Stomach (tissue), 9 donors: ENCODE data around the gene FBXL7. TPM values are rescaled to one million over a fixed set of nuclear protein-coding genes. Genes with fewer than 3 reads are reported as not detected.

Experiments
- DNase-seq, 2 donors: peaks; one replicate each; pipeline versions ENCODE4 v3.0.0 to v3.0.0-alpha.2; 2013 to 2019
- H3K27ac ChIP-seq, 5 donors: fragments of 200-600 bp in 4 of 5; sonication (generic) in 4 of 5; one replicate each; pipeline ENCODE4 v1.5.1; 2013 to 2019; ENCODE audit warnings: mild to moderate bottlenecking in 1 of 5, moderate library complexity in 1 of 5
- H3K27me3 ChIP-seq, 3 donors: fragments of 200-600 bp; sonication (generic); one replicate each; pipeline ENCODE4 v1.5.1; 2017 to 2019; ENCODE audit warnings: mixed run types in 1 of 3
- H3K36me3 ChIP-seq, 4 donors: fragments of 200-600 bp; sonication (generic); 1 replicate in 3 of 4; 2 replicates in 1 of 4; pipeline ENCODE4 v1.5.1; 2016 to 2019
- H3K4me1 ChIP-seq, 4 donors: fragments of 200-600 bp; sonication (generic); one replicate each; pipeline ENCODE4 v1.5.1; 2016 to 2019
- H3K4me3 ChIP-seq, 4 donors: fragments of 200-600 bp; sonication (generic) in 3 of 4; one replicate each; pipeline ENCODE4 v1.5.1; 2016 to 2019; ENCODE audit warnings: mild to moderate bottlenecking in 1 of 4
- H3K9me3 ChIP-seq, 4 donors: fragments of 200-600 bp; sonication (generic); one replicate each; pipeline ENCODE4 v1.5.1; 2016 to 2019
- CTCF ChIP-seq, 7 experiments: fragments of 450-650 bp in 4 of 7; fragments of 200-600 bp in 3 of 7; sonication (generic) in 3 of 7; IDR thresholded peaks; one replicate each; pipeline ENCODE4 v1.5.1; 2016 to 2019; ENCODE audit warnings: antibody characterized with exemption in 7 of 7, control low read depth in 2 of 7, mild to moderate bottlenecking in 1 of 7
- EP300 ChIP-seq: sonication (generic); formaldehyde crosslinking; IDR thresholded peaks from one replicate; pipeline ENCODE4 v1.6.1; 2017; ENCODE audit warnings: antibody characterized with exemption
- POLR2A ChIP-seq, 4 donors: fragments of 450-650 bp; IDR thresholded peaks; one replicate each; pipeline ENCODE4 v1.6.1; 2016; ENCODE audit warnings: antibody characterized with exemption in 4 of 4, control low read depth in 2 of 4, mild to moderate bottlenecking in 1 of 4, moderate library complexity in 1 of 4
- POLR2AphosphoS5 ChIP-seq, 3 donors: sonication (generic); formaldehyde crosslinking; IDR thresholded peaks; one replicate each; pipeline ENCODE4 v1.6.1; 2016; ENCODE audit warnings: antibody characterized with exemption in 3 of 3
- WGBS, 5 donors: extraction: QIAGEN DNeasy Blood & Tissue Kit in 3 of 5; methylation state at CpG; one replicate each; pipeline versions ENCODE4 v1.1.5 to v1.1.7; 2013 to 2018; 5-methylcytosine and 5-hydroxymethylcytosine counted together
- intact Hi-C: fragments of 100-400 bp; cut with DNase I; formaldehyde crosslinking; loops from one replicate; pipeline ENCODE4 v1.15.1; 2023; ENCODE audit warnings: low total_unique reads
- polyA plus RNA-seq, 3 donors: library from polyadenylated mRNA; stranded (reverse); fragments of 200-250 nt; gene quantifications; one replicate each; pipeline ENCODE4 v1.2.3, GENCODE V29; 2013
- total RNA-seq, 5 donors: library from RNA; depleted of rRNA; stranded (reverse); fragments of >200 nt; gene quantifications; one replicate each; pipeline versions ENCODE4 v1.1.0 to v1.2.3, GENCODE V29; 2014 to 2016
- donor health status: healthy with polysubstance abuse.
- donor health status: Bipolar disorder and iron deficiency.
- donor health status: healthy.

FBXL7 gene
- total and polyA plus RNA-seq, 8 donors: 3.6 to 17.1 (median 6.8) TPM

GRCh38 chr5:15510092-15510491 lies 10.1 kb downstream of the FBXL7 start:
- no peak for DNase-seq
- Histone ChIP-seq H3K4me1 (peaks cover 0 to 19% (median 2%) of the 10 kb centered on the region in 4 donors), H3K36me3 (no peaks in the 10 kb centered on the region), H3K4me3 (no peak overlapping the region), H3K9me3 (no peaks in the 10 kb centered on the region), H3K27ac (no peak overlapping the region), H3K27me3 (no peaks in the 10 kb centered on the region)
- WGBS, 5 donors: 76 to 89% (median 82%) methylated on average over 1 of the region's 1 CpG
- intact Hi-C loops: no loop called here
- TF ChIP-seq EP300 (no peak), CTCF (IDR thresholded peaks at IDR 0.05) (no peak), POLR2A (IDR thresholded peaks at IDR 0.05) (no peak), POLR2AphosphoS5 (IDR thresholded peaks at IDR 0.05) (no peak)

GRCh38 chr5:15510831-15511230 lies 10.9 kb downstream of the FBXL7 start:
- WGBS, 5 donors: 44 to 82% (median 55%) methylated on average over 3 of the region's 3 CpGs
- DNase-seq: no peak
- peaks cover 0 to 21% (median 4%) of the 10 kb centered on the region in 4 donors for H3K4me1 ChIP-seq
- intact Hi-C loops: no loop called here
- no peaks in the 10 kb centered on the region for H3K9me3 ChIP-seq
- no peak overlapping the region for H3K27ac ChIP-seq
- H3K27me3 ChIP-seq: no peaks in the 10 kb centered on the region
- no peaks in the 10 kb centered on the region for H3K36me3 ChIP-seq
- H3K4me3 ChIP-seq: no peak overlapping the region
- TF ChIP-seq CTCF (IDR thresholded peaks at IDR 0.05): no peak
- no peak for TF ChIP-seq POLR2A (IDR thresholded peaks at IDR 0.05)
- TF ChIP-seq EP300: no peak
- TF ChIP-seq POLR2AphosphoS5 (IDR thresholded peaks at IDR 0.05): no peak

- Histone ChIP-seq H3K27me3 (no peaks in the 10 kb centered on the region), H3K4me1 (peaks cover 0 to 15% (median 4%) of the 10 kb centered on the region in 4 donors), H3K4me3 (no peak overlapping the region), H3K27ac (no peak overlapping the region), H3K36me3 (no peaks in the 10 kb centered on the region), H3K9me3 (no peaks in the 10 kb centered on the region)
- WGBS, 5 donors: 66 to 81% (median 70%) methylated on average over 2 of the region's 2 CpGs
- no peak for DNase-seq
- TF ChIP-seq POLR2AphosphoS5 (IDR thresholded peaks at IDR 0.05) (no peak), CTCF (IDR thresholded peaks at IDR 0.05) (no peak), EP300 (no peak), POLR2A (IDR thresholded peaks at IDR 0.05) (no peak)
- intact Hi-C loops: no loop called here
Measured at GRCh38 chr5:15513431-15513830, 13.5 kb downstream of the FBXL7 start.

- H3K9me3 ChIP-seq: no peaks in the 10 kb centered on the region
- TF ChIP-seq POLR2AphosphoS5 (IDR thresholded peaks at IDR 0.05): no peak
- no peak for TF ChIP-seq CTCF (IDR thresholded peaks at IDR 0.05)
- no peak for TF ChIP-seq EP300
- TF ChIP-seq POLR2A (IDR thresholded peaks at IDR 0.05): no peak
- peaks cover 0 to 15% (median 4%) of the 10 kb centered on the region in 4 donors for H3K4me1 ChIP-seq
- H3K4me3 ChIP-seq: no peak overlapping the region
- DNase-seq: no peak
- intact Hi-C loops: no loop called here
- no peaks in the 10 kb centered on the region for H3K27me3 ChIP-seq
- no peak overlapping the region for H3K27ac ChIP-seq
- H3K36me3 ChIP-seq: no peaks in the 10 kb centered on the region
Measured at GRCh38 chr5:15513911-15514310, 13.9 kb downstream of the FBXL7 start.
